HG03342 (cell line): ENCODE measurements around the gene GBF1.

Source experiments
- ATAC-seq: cut with Tn5 transposase; IDR thresholded peaks from one replicate; pipeline ENCODE4 v1.9.1; 2021; ENCODE audit warnings: mild to moderate bottlenecking, moderate library complexity; ENCODE audit not compliant: unreplicated experiment

The GBF1 gene

GRCh38 chr10:102384606-102385429 lies 139.5 kb downstream of the GBF1 start:
- no peak for ATAC-seq

- ATAC-seq = no peak
These were observed 144.6 kb downstream of the GBF1 start for GRCh38 chr10:102389894-102390293.

- ATAC-seq = no peak
These were observed 147.0 kb downstream of the GBF1 start for GRCh38 chr10:102392306-102392705.

- ATAC-seq = no peak
These were observed 148.2 kb downstream of the GBF1 start for GRCh38 chr10:102393411-102394078.

GRCh38 chr10:102394079-102394800 lies 148.9 kb downstream of the GBF1 start:
- ATAC-seq = peak; percentile 77

GRCh38 chr10:102394801-102395399 lies 149.6 kb downstream of the GBF1 start:
- peak; percentile 2 for ATAC-seq

- peak; percentile 31 for ATAC-seq
These were observed 150.3 kb downstream of the GBF1 start, which contains the start of gene NFKB2 for GRCh38 chr10:102395400-102396316. Gene NFKB2 (plus strand): TSS chr10:102395705. CDS start chr10:102395960, 255 bp downstream.

GRCh38 chr10:102396317-102396650 lies 151.0 kb downstream of the GBF1 start:
- no peak for ATAC-seq

- no peak for ATAC-seq
These were observed 151.4 kb downstream of the GBF1 start for GRCh38 chr10:102396730-102397151.

- ATAC-seq = no peak
These were observed 152.2 kb downstream of the GBF1 start for GRCh38 chr10:102397222-102398171.

- ATAC-seq = no peak
These were observed 153.1 kb downstream of the GBF1 start for GRCh38 chr10:102398172-102399020.

- ATAC-seq = peak; percentile 42
These were observed 154.1 kb downstream of the GBF1 start for GRCh38 chr10:102399217-102400021.

GRCh38 chr10:102400076-102400475 lies 154.7 kb downstream of the GBF1 start:
- ATAC-seq = no peak

- ATAC-seq = no peak
These were observed 155.4 kb downstream of the GBF1 start for GRCh38 chr10:102400598-102401341.

GRCh38 chr10:102401342-102401654 lies 156.0 kb downstream of the GBF1 start:
- ATAC-seq = no peak

- ATAC-seq = no peak
These were observed 156.6 kb downstream of the GBF1 start for GRCh38 chr10:102401735-102402511.
